ENCODE results near the gene PPARA. TPM values are rescaled to one million over a fixed set of nuclear protein-coding genes. Genes with fewer than 3 reads are reported as not detected.

PPARA gene
- polyA plus RNA-seq, 1 donor from 2014 or later, result 0.43 TPM

- Histone ChIP-seq H3K9me3 (ENCODE audit: low read length) (no peaks in the 10 kb centered on the region), H3K79me2 (replicated peaks; ENCODE audit: insufficient read depth, low read length) (no peaks in the 10 kb centered on the region), H3K27me3 (ENCODE audit: insufficient read depth, low read depth, low read length) (no peaks in the 10 kb centered on the region), H2AFZ (ENCODE audit: low read depth, low read length) (no peak overlapping the region), H3K9ac (ENCODE audit: low read length) (no peak overlapping the region), H3K27ac (ENCODE audit: low read length) (no peak overlapping the region), H3F3A (ENCODE audit: insufficient read depth, low read length, poor library complexity, severe bottlenecking) (no peaks in the 10 kb centered on the region), H4K20me1 (ENCODE audit: insufficient read depth) (no peaks in the 10 kb centered on the region), H3K9me2 (ENCODE audit: insufficient read depth, low read length) (no peaks in the 10 kb centered on the region), H3K4me3 (ENCODE audit: low read length) (no peak overlapping the region), H3K36me3 (ENCODE audit: insufficient read depth, low read length) (no peaks in the 10 kb centered on the region), H3K4me2 (ENCODE audit: low read length) (no peak overlapping the region)
- TF ChIP-seq CTCF (IDR thresholded peaks at IDR 0.05; ENCODE audit: poor library complexity, severe bottlenecking) (no peak), EP300 (conservative IDR thresholded peaks at IDR 0.05; ENCODE audit: poor library complexity, severe bottlenecking) (no peak), REST (IDR thresholded peaks at IDR 0.05; ENCODE audit: borderline replicate concordance) (no peak), SMC3 (conservative IDR thresholded peaks at IDR 0.05; ENCODE audit: poor library complexity) (no peak), RAD21 (conservative IDR thresholded peaks at IDR 0.05) (no peak), TAF1 (IDR thresholded peaks at IDR 0.05; ENCODE audit: low read depth) (no peak)
Observed at GRCh38 chr22:46103664-46104063, 46.7 kb upstream of the PPARA start.

- no peaks in the 10 kb centered on the region for H3K9me3 ChIP-seq (ENCODE audit: low read length)
- H3K4me2 ChIP-seq (ENCODE audit: low read length), result no peak overlapping the region
- no peaks in the 10 kb centered on the region for H3K27me3 ChIP-seq (ENCODE audit: insufficient read depth, low read depth, low read length)
- H3K9ac ChIP-seq (ENCODE audit: low read length), result no peak overlapping the region
- no peak for TF ChIP-seq SMC3 (conservative IDR thresholded peaks at IDR 0.05; ENCODE audit: poor library complexity)
- TF ChIP-seq EZH2 (IDR thresholded peaks at IDR 0.05; ENCODE audit: borderline replicate concordance, insufficient read depth, low read length, poor library complexity, severe bottlenecking), result no peak
- TF ChIP-seq MXI1 (conservative IDR thresholded peaks at IDR 0.05; ENCODE audit: poor library complexity, severe bottlenecking), result no peak
- TF ChIP-seq EP300 (conservative IDR thresholded peaks at IDR 0.05; ENCODE audit: poor library complexity, severe bottlenecking), result no peak
- TF ChIP-seq RAD21 (conservative IDR thresholded peaks at IDR 0.05), result no peak
- no peak for TF ChIP-seq CTCF (IDR thresholded peaks at IDR 0.05; ENCODE audit: poor library complexity, severe bottlenecking)
- no peak for TF ChIP-seq REST (IDR thresholded peaks at IDR 0.05; ENCODE audit: borderline replicate concordance)
- no peak for TF ChIP-seq POLR2AphosphoS5 (IDR thresholded peaks at IDR 0.05)
- TF ChIP-seq TAF1 (IDR thresholded peaks at IDR 0.05; ENCODE audit: low read depth), result no peak
- H3F3A ChIP-seq (ENCODE audit: insufficient read depth, low read length, poor library complexity, severe bottlenecking), result no peaks in the 10 kb centered on the region
- no peaks in the 10 kb centered on the region for H3K9me2 ChIP-seq (ENCODE audit: insufficient read depth, low read length)
- H3K27ac ChIP-seq (ENCODE audit: low read length), result no peak overlapping the region
- no peak overlapping the region for H3K4me3 ChIP-seq (ENCODE audit: low read length)
- no peaks in the 10 kb centered on the region for H3K79me2 ChIP-seq (replicated peaks; ENCODE audit: insufficient read depth, low read length)
- no peaks in the 10 kb centered on the region for H3K36me3 ChIP-seq (ENCODE audit: insufficient read depth, low read length)
- no peaks in the 10 kb centered on the region for H4K20me1 ChIP-seq (ENCODE audit: insufficient read depth)
- no peak overlapping the region for H2AFZ ChIP-seq (ENCODE audit: low read depth, low read length)
Observed at GRCh38 chr22:46104170-46104880, 46.0 kb upstream of the PPARA start.
